ENCODE data around the gene RCAN1.

The RCAN1 gene

GRCh38 chr21:34599534-34600101 lies 15.3 kb downstream of the RCAN1 start:
- no peak for DNase-seq (ENCODE audit: low read depth in 1 of 2, low spot score in 1 of 2)

- DNase-seq (ENCODE audit: low read depth in 1 of 2, low spot score in 1 of 2), result no peak
Observed at GRCh38 chr21:34598931-34599400, 15.9 kb downstream of the RCAN1 start.

- DNase-seq (ENCODE audit: low read depth in 1 of 2, low spot score in 1 of 2), result no peak
Observed at GRCh38 chr21:34597406-34597805, 17.5 kb downstream of the RCAN1 start.

GRCh38 chr21:34596561-34597271 lies 18.2 kb downstream of the RCAN1 start:
- no peak for DNase-seq (ENCODE audit: low read depth in 1 of 2, low spot score in 1 of 2)

- no peak for DNase-seq (ENCODE audit: low read depth in 1 of 2, low spot score in 1 of 2)
Observed at GRCh38 chr21:34595457-34595856, 19.5 kb downstream of the RCAN1 start.

- no peak for DNase-seq (ENCODE audit: low read depth in 1 of 2, low spot score in 1 of 2)
Observed at GRCh38 chr21:34594566-34595234, 20.2 kb downstream of the RCAN1 start.

- DNase-seq (ENCODE audit: low read depth in 1 of 2, low spot score in 1 of 2), result no peak
Observed at GRCh38 chr21:34593954-34594531, 20.9 kb downstream of the RCAN1 start.

- DNase-seq (ENCODE audit: low read depth in 1 of 2, low spot score in 1 of 2), result no peak
Observed at GRCh38 chr21:34593423-34593822, 21.5 kb downstream of the RCAN1 start.

- no peak for DNase-seq (ENCODE audit: low read depth in 1 of 2, low spot score in 1 of 2)
Observed at GRCh38 chr21:34592120-34592955, 22.6 kb downstream of the RCAN1 start.

GRCh38 chr21:34590520-34590919 lies 24.4 kb downstream of the RCAN1 start:
- no peak for DNase-seq (ENCODE audit: low read depth in 1 of 2, low spot score in 1 of 2)

- no peak for DNase-seq (ENCODE audit: low read depth in 1 of 2, low spot score in 1 of 2)
Observed at GRCh38 chr21:34589511-34590282, 25.2 kb downstream of the RCAN1 start.

- no peak for DNase-seq (ENCODE audit: low read depth in 1 of 2, low spot score in 1 of 2)
Observed at GRCh38 chr21:34583926-34584563, 30.9 kb downstream of the RCAN1 start.

GRCh38 chr21:34582506-34583150 lies 32.3 kb downstream of the RCAN1 start:
- DNase-seq (ENCODE audit: low read depth in 1 of 2, low spot score in 1 of 2), result no peak

- DNase-seq (ENCODE audit: low read depth in 1 of 2, low spot score in 1 of 2), result no peak
Observed at GRCh38 chr21:34580181-34580700, 34.7 kb downstream of the RCAN1 start.

GRCh38 chr21:34579411-34579810 lies 35.5 kb downstream of the RCAN1 start:
- DNase-seq (ENCODE audit: low read depth in 1 of 2, low spot score in 1 of 2), result no peak

- no peak for DNase-seq (ENCODE audit: low read depth in 1 of 2, low spot score in 1 of 2)
Observed at GRCh38 chr21:34576041-34576511, 38.8 kb downstream of the RCAN1 start.

- DNase-seq (ENCODE audit: low read depth in 1 of 2, low spot score in 1 of 2), result no peak
Observed at GRCh38 chr21:34574601-34575529, 40.0 kb downstream of the RCAN1 start.

- no peak for DNase-seq (ENCODE audit: low read depth in 1 of 2, low spot score in 1 of 2)
Observed at GRCh38 chr21:34571994-34572393, 42.9 kb downstream of the RCAN1 start.

All from activated T-helper 1 cell treated with anti-CD3 and anti-CD28 coated beads, Interleukin-2, amount 50 U/mL, for 16 hours (primary cell).